ENCODE measurements around the gene FAM234B. TPM values are rescaled to one million over a fixed set of nuclear protein-coding genes. Genes with fewer than 3 reads are reported as not detected.

Gene FAM234B
- total RNA-seq, 1 experiment from 2014 or later, result 25.9 TPM

DNA sequence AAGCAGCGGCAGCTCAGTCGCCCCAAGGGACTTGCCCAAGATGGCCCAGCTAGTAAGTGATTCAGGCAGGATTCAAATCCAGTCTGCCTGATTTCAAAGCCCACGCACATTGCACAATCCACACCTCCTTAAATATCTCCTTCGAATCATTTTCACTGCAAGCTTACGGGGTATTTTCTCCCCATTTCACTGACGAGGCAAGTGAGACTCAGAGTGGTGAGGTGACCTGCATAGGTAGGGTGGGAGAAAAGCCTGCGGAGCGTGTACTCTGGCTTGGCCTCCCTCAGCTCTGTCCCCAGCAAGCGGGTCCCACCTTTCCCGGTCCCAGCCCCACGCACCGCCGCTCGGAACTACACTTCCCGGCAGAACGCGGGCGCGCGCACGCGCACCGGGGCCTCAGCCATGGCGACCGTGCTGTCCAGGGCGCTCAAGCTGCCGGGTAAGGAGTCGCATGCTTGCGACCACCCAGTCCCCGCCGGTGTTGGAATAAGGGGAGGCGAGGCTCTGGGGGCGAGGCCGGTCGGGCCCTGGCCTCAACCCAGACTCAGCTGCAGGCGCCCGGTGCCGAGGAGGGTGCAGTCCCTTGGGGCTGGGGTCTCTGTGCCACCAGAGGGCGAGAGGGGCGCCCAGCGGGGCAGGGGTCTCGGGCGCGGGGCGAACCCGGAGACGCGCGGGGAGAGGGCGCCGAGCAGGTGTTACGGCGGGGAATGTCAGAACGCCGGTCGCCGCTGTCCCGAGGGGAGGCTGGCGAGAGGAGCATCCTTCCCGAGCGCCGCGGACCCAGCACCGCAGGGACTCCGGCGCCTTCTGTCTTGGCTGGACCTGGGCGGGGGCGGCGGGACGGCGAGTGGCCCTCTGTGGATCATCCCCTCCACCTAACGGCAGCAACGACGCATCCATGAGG is at the start of gene FAM234B (continued):
- TF ChIP-seq, protein P1, sequence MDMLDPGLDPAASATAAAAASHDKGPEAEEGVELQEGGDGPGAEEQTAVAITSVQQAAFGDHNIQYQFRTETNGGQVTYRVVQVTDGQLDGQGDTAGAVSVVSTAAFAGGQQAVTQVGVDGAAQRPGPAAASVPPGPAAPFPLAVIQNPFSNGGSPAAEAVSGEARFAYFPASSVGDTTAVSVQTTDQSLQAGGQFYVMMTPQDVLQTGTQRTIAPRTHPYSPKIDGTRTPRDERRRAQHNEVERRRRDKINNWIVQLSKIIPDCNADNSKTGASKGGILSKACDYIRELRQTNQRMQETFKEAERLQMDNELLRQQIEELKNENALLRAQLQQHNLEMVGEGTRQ (CRISPR knock-in tag; IDR thresholded peaks at IDR 0.05), result peak; percentile 34; the same call in 1 of the 2 replicates
- TF ChIP-seq MXD4 (CRISPR knock-in tag; IDR thresholded peaks at IDR 0.05; ENCODE audit: borderline replicate concordance) (no peak), EMX1 (CRISPR knock-in tag; IDR thresholded peaks at IDR 0.05) (no peak), FOXK1 (CRISPR knock-in tag; IDR thresholded peaks at IDR 0.05) (0 out of 2 replicates have a peak, but pooled peaks have one; percentile 11), ATF1 (CRISPR knock-in tag; IDR thresholded peaks at IDR 0.05) (0 out of 2 replicates have a peak, but pooled peaks have one; percentile 41), ZBTB21 (CRISPR knock-in tag; IDR thresholded peaks at IDR 0.05; ENCODE audit: borderline replicate concordance) (peak; percentile 79; the same call in 1 of the 2 replicates), ETV6 (CRISPR knock-in tag; IDR thresholded peaks at IDR 0.05) (0 out of 2 replicates have a peak, but pooled peaks have one; percentile 30)
- TF ChIP-seq, protein P2, sequence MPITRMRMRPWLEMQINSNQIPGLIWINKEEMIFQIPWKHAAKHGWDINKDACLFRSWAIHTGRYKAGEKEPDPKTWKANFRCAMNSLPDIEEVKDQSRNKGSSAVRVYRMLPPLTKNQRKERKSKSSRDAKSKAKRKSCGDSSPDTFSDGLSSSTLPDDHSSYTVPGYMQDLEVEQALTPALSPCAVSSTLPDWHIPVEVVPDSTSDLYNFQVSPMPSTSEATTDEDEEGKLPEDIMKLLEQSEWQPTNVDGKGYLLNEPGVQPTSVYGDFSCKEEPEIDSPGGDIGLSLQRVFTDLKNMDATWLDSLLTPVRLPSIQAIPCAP (CRISPR knock-in tag; IDR thresholded peaks at IDR 0.05), result no peak
- TF ChIP-seq, protein P3, sequence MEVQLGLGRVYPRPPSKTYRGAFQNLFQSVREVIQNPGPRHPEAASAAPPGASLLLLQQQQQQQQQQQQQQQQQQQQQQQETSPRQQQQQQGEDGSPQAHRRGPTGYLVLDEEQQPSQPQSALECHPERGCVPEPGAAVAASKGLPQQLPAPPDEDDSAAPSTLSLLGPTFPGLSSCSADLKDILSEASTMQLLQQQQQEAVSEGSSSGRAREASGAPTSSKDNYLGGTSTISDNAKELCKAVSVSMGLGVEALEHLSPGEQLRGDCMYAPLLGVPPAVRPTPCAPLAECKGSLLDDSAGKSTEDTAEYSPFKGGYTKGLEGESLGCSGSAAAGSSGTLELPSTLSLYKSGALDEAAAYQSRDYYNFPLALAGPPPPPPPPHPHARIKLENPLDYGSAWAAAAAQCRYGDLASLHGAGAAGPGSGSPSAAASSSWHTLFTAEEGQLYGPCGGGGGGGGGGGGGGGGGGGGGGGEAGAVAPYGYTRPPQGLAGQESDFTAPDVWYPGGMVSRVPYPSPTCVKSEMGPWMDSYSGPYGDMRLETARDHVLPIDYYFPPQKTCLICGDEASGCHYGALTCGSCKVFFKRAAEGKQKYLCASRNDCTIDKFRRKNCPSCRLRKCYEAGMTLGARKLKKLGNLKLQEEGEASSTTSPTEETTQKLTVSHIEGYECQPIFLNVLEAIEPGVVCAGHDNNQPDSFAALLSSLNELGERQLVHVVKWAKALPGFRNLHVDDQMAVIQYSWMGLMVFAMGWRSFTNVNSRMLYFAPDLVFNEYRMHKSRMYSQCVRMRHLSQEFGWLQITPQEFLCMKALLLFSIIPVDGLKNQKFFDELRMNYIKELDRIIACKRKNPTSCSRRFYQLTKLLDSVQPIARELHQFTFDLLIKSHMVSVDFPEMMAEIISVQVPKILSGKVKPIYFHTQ (CRISPR knock-in tag; IDR thresholded peaks at IDR 0.05), result no peak
- TF ChIP-seq, protein P4, sequence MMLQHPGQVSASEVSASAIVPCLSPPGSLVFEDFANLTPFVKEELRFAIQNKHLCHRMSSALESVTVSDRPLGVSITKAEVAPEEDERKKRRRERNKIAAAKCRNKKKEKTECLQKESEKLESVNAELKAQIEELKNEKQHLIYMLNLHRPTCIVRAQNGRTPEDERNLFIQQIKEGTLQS (CRISPR knock-in tag; conservative IDR thresholded peaks at IDR 0.05), result no peak

DNA sequence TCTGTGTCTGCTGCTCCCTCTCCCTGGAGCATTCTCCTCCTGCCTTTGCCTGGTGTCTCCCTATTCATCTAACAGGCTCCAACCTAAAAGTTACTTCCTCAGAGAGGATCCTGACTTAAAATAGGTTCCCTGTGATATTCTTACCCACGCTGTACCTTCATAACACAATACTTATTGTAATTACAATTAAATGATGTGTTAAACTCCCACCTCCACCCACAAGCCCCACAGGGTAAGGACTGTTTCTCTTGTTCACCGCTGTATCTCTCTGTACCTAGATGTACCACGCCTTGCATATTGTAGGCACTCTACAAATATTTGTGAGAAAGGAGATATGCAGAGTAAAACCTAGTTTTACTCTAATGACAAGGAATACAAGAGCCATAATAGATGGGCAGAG is 49.1 kb upstream of the FAM234B start:
- ATAC-seq (no peak), DNase-seq (ENCODE audit: low spot score) (no peak)
- CTCF ChIA-PET, result interaction anchor here (1.5 to 2.1 kb wide), 2 partner anchors 9 to 29 kb away, joined by 3 to 8 read pairs; no protein-coding TSS in a partner anchor
- TF ChIP-seq, protein P5, sequence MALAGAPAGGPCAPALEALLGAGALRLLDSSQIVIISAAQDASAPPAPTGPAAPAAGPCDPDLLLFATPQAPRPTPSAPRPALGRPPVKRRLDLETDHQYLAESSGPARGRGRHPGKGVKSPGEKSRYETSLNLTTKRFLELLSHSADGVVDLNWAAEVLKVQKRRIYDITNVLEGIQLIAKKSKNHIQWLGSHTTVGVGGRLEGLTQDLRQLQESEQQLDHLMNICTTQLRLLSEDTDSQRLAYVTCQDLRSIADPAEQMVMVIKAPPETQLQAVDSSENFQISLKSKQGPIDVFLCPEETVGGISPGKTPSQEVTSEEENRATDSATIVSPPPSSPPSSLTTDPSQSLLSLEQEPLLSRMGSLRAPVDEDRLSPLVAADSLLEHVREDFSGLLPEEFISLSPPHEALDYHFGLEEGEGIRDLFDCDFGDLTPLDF (CRISPR knock-in tag; IDR thresholded peaks at IDR 0.05), result no peak
- TF ChIP-seq JUN (CRISPR knock-in tag; IDR thresholded peaks at IDR 0.05) (no peak), FOXJ3 (CRISPR knock-in tag; IDR thresholded peaks at IDR 0.05; ENCODE audit: borderline replicate concordance) (no peak), ZNF219 (CRISPR knock-in tag; IDR thresholded peaks at IDR 0.05; ENCODE audit: borderline replicate concordance) (no peak), ZNF121 (CRISPR knock-in tag; IDR thresholded peaks at IDR 0.05) (no peak), ZNF232 (CRISPR knock-in tag; IDR thresholded peaks at IDR 0.05) (no peak), GABPB1 (CRISPR knock-in tag; IDR thresholded peaks at IDR 0.05) (no peak), ZNF671 (CRISPR knock-in tag; IDR thresholded peaks at IDR 0.05) (no peak), CREM (CRISPR knock-in tag; IDR thresholded peaks at IDR 0.05) (no peak), SOX15 (CRISPR knock-in tag; IDR thresholded peaks at IDR 0.05) (no peak), NFYB (CRISPR knock-in tag; conservative IDR thresholded peaks at IDR 0.05; ENCODE audit: low read depth) (no peak), CREB1 (CRISPR knock-in tag; IDR thresholded peaks at IDR 0.05) (no peak), ESRRA (CRISPR knock-in tag; IDR thresholded peaks at IDR 0.05; ENCODE audit: borderline replicate concordance) (no peak)
- TF ChIP-seq, protein P6, sequence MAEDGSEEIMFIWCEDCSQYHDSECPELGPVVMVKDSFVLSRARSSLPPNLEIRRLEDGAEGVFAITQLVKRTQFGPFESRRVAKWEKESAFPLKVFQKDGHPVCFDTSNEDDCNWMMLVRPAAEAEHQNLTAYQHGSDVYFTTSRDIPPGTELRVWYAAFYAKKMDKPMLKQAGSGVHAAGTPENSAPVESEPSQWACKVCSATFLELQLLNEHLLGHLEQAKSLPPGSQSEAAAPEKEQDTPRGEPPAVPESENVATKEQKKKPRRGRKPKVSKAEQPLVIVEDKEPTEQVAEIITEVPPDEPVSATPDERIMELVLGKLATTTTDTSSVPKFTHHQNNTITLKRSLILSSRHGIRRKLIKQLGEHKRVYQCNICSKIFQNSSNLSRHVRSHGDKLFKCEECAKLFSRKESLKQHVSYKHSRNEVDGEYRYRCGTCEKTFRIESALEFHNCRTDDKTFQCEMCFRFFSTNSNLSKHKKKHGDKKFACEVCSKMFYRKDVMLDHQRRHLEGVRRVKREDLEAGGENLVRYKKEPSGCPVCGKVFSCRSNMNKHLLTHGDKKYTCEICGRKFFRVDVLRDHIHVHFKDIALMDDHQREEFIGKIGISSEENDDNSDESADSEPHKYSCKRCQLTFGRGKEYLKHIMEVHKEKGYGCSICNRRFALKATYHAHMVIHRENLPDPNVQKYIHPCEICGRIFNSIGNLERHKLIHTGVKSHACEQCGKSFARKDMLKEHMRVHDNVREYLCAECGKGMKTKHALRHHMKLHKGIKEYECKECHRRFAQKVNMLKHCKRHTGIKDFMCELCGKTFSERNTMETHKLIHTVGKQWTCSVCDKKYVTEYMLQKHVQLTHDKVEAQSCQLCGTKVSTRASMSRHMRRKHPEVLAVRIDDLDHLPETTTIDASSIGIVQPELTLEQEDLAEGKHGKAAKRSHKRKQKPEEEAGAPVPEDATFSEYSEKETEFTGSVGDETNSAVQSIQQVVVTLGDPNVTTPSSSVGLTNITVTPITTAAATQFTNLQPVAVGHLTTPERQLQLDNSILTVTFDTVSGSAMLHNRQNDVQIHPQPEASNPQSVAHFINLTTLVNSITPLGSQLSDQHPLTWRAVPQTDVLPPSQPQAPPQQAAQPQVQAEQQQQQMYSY (CRISPR knock-in tag; IDR thresholded peaks at IDR 0.05), result no peak
- TF ChIP-seq, protein P2 (CRISPR knock-in tag; IDR thresholded peaks at IDR 0.05), result no peak

More for the DNA sequence above, 49.1 kb upstream of the FAM234B start:
- H3K9me3 Mint-ChIP-seq, result peaks cover 5% of the 10 kb centered on the region; the same call in 1 of the 2 replicates
- H3K4me3 Mint-ChIP-seq, result no peak overlapping the region
- H3K27ac Mint-ChIP-seq, result no peak overlapping the region
- peaks cover 61% of the 10 kb centered on the region for H3K4me1 Mint-ChIP-seq
- peaks cover 11% of the 10 kb centered on the region for H3K36me3 Mint-ChIP-seq
- no peaks in the 10 kb centered on the region for H3K27me3 Mint-ChIP-seq (ENCODE audit: low read depth)
- POLR2A ChIA-PET, result no interaction called here

Data from WTC11 (cell line).